Ectodermal cell (in vitro differentiated cells): ENCODE measurements around the gene PTPRF.

ENCODE experiments used
- H3K27ac ChIP-seq: 2 replicates; pipeline ENCODE4 v1.7.0; 2013; ENCODE audit warnings: mild to moderate bottlenecking, low read depth, low read length; ENCODE audit not compliant: insufficient read depth, poor library complexity, severe bottlenecking
- H3K27me3 ChIP-seq: 2 replicates; pipeline ENCODE4 v1.7.0; 2013; ENCODE audit warnings: mild to moderate bottlenecking, low read length; ENCODE audit not compliant: insufficient read depth, control insufficient read depth, poor library complexity, severe bottlenecking
- H3K36me3 ChIP-seq: one replicate; pipeline ENCODE4 v1.7.0; 2013; ENCODE audit warnings: low read length; ENCODE audit not compliant: control insufficient read depth, insufficient read depth
- H3K4me1 ChIP-seq: one replicate; pipeline ENCODE4 v1.7.0; 2013; ENCODE audit warnings: low read length; ENCODE audit not compliant: control insufficient read depth, insufficient read depth
- H3K4me3 ChIP-seq: 2 replicates; pipeline ENCODE4 v1.7.0; 2013; ENCODE audit warnings: low read depth, low read length, control low read depth; ENCODE audit not compliant: insufficient read depth
- H3K9me3 ChIP-seq: 2 replicates; pipeline ENCODE4 v1.7.0; 2013; ENCODE audit warnings: mild to moderate bottlenecking, low read length, moderate library complexity; ENCODE audit not compliant: control insufficient read depth
- WGBS, 2 experiments: methylation state at CpG; one replicate each; pipeline ENCODE4 v1.1.7; 2013; ENCODE audit warnings: missing lambda C conversion rate in 2 of 2; 5-methylcytosine and 5-hydroxymethylcytosine counted together

The PTPRF gene

GRCh38 chr1:43512133-43512532 lies 18.6 kb upstream of the PTPRF start:
- H3K4me1 ChIP-seq = no peaks in the 10 kb centered on the region
- no peaks in the 10 kb centered on the region for H3K9me3 ChIP-seq
- H3K4me3 ChIP-seq = no peak overlapping the region
- WGBS, 2 experiments = 100% methylated on average over 1 of the region's 2 CpGs; no CpG with 5 or more reads in 1 of the 2 experiments
- H3K36me3 ChIP-seq = no peaks in the 10 kb centered on the region
- no peaks in the 10 kb centered on the region for H3K27me3 ChIP-seq
- no peak overlapping the region for H3K27ac ChIP-seq

- Histone ChIP-seq H3K27ac (no peak overlapping the region), H3K9me3 (no peaks in the 10 kb centered on the region), H3K4me1 (no peaks in the 10 kb centered on the region), H3K36me3 (no peaks in the 10 kb centered on the region), H3K27me3 (no peaks in the 10 kb centered on the region), H3K4me3 (no peak overlapping the region)
- WGBS, 2 experiments = 94 to 95% methylated on average over 6 of the region's 6 CpGs
These were observed 18.0 kb upstream of the PTPRF start for GRCh38 chr1:43512681-43513080.

- Histone ChIP-seq H3K4me1 (no peaks in the 10 kb centered on the region), H3K36me3 (no peaks in the 10 kb centered on the region), H3K4me3 (no peak overlapping the region), H3K27ac (no peak overlapping the region), H3K9me3 (no peaks in the 10 kb centered on the region), H3K27me3 (no peaks in the 10 kb centered on the region)
- 87 to 91% methylated on average over 5 of the region's 5 CpGs for WGBS, 2 experiments
These were observed 17.1 kb upstream of the PTPRF start for GRCh38 chr1:43513471-43514173.

- Histone ChIP-seq H3K36me3 (no peaks in the 10 kb centered on the region), H3K4me1 (no peaks in the 10 kb centered on the region), H3K27me3 (no peaks in the 10 kb centered on the region), H3K27ac (no peak overlapping the region), H3K4me3 (no peak overlapping the region), H3K9me3 (no peaks in the 10 kb centered on the region)
- 94 to 95% methylated on average over 11 of the region's 11 CpGs for WGBS, 2 experiments
These were observed 11.6 kb upstream of the PTPRF start for GRCh38 chr1:43518935-43519686.

- no peak overlapping the region for H3K4me3 ChIP-seq
- no peaks in the 10 kb centered on the region for H3K36me3 ChIP-seq
- H3K27me3 ChIP-seq = no peaks in the 10 kb centered on the region
- no peaks in the 10 kb centered on the region for H3K4me1 ChIP-seq
- no peaks in the 10 kb centered on the region for H3K9me3 ChIP-seq
- H3K27ac ChIP-seq = no peak overlapping the region
- 66 to 67% methylated on average over 3 of the region's 3 CpGs for WGBS, 2 experiments
These were observed 10.4 kb upstream of the PTPRF start for GRCh38 chr1:43520100-43520778.

GRCh38 chr1:43521078-43521477 lies 9.6 kb upstream of the PTPRF start:
- Histone ChIP-seq H3K4me3 (no peak overlapping the region), H3K36me3 (no peaks in the 10 kb centered on the region), H3K9me3 (no peaks in the 10 kb centered on the region), H3K4me1 (no peaks in the 10 kb centered on the region), H3K27me3 (no peaks in the 10 kb centered on the region), H3K27ac (no peak overlapping the region)
- 94 to 97% methylated on average over 8 of the region's 8 CpGs for WGBS, 2 experiments

GRCh38 chr1:43521756-43522155 lies 8.9 kb upstream of the PTPRF start:
- 93 to 96% methylated on average over 8 of the region's 8 CpGs for WGBS, 2 experiments
- Histone ChIP-seq H3K27me3 (no peaks in the 10 kb centered on the region), H3K4me1 (no peaks in the 10 kb centered on the region), H3K4me3 (no peak overlapping the region), H3K9me3 (no peaks in the 10 kb centered on the region), H3K36me3 (no peaks in the 10 kb centered on the region), H3K27ac (no peak overlapping the region)

GRCh38 chr1:43522431-43522775 lies 8.3 kb upstream of the PTPRF start:
- Histone ChIP-seq H3K27me3 (no peaks in the 10 kb centered on the region), H3K4me1 (no peaks in the 10 kb centered on the region), H3K36me3 (no peaks in the 10 kb centered on the region), H3K4me3 (no peak overlapping the region), H3K27ac (no peak overlapping the region), H3K9me3 (no peaks in the 10 kb centered on the region)
- 93 to 95% methylated on average over 1 of the region's 1 CpG for WGBS, 2 experiments

GRCh38 chr1:43522776-43523480 lies 7.8 kb upstream of the PTPRF start:
- Histone ChIP-seq H3K4me3 (no peak overlapping the region), H3K36me3 (no peaks in the 10 kb centered on the region), H3K9me3 (no peaks in the 10 kb centered on the region), H3K4me1 (no peaks in the 10 kb centered on the region), H3K27ac (no peak overlapping the region), H3K27me3 (no peaks in the 10 kb centered on the region)
- WGBS, 2 experiments = 89 to 93% methylated on average over 13 of the region's 13 CpGs

- H3K36me3 ChIP-seq = no peaks in the 10 kb centered on the region
- H3K4me3 ChIP-seq = no peak overlapping the region
- H3K27me3 ChIP-seq = peaks cover 6% of the 10 kb centered on the region
- H3K27ac ChIP-seq = no peak overlapping the region
- WGBS, 2 experiments = 94 to 95% methylated on average over 8 of the region's 8 CpGs
- H3K4me1 ChIP-seq = peaks cover 5% of the 10 kb centered on the region
- no peaks in the 10 kb centered on the region for H3K9me3 ChIP-seq
These were observed 5.9 kb upstream of the PTPRF start for GRCh38 chr1:43524804-43525203.
